Activated CD4-positive, alpha-beta T cell treated with anti-CD3 and anti-CD28 coated beads, Interleukin-2, Interleukin-4, amounts not matched to agents 100 ng/mL and 50 ng/mL, durations not matched to agents 16 hours and 8 hours (primary cell): ENCODE data around the gene SEMA4G.

Experiments used
- DNase-seq: peaks from one replicate; pipeline ENCODE4 v3.0.0-alpha.2; 2020; ENCODE audit warnings: low spot score

Gene SEMA4G

DNA sequence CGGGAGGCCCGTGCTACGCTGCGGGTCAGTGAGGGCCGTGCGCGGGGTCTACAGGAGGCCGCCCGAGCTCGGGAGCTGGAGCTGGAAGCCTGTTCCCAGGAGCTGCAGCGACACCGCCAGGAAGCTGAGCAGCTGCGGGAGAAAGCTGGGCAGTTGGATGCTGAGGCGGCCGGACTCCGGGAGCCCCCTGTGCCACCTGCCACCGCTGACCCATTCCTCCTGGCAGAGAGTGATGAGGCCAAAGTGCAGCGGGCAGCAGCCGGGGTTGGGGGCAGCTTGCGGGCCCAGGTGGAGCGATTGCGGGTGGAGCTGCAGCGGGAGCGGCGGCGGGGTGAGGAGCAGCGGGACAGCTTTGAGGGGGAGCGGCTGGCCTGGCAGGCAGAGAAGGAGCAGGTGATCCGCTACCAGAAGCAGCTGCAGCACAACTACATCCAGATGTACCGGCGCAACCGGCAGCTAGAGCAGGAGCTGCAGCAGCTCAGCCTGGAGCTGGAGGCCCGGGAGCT lies 37.3 kb downstream of the SEMA4G start:
- DNase-seq, result no peak

DNA sequence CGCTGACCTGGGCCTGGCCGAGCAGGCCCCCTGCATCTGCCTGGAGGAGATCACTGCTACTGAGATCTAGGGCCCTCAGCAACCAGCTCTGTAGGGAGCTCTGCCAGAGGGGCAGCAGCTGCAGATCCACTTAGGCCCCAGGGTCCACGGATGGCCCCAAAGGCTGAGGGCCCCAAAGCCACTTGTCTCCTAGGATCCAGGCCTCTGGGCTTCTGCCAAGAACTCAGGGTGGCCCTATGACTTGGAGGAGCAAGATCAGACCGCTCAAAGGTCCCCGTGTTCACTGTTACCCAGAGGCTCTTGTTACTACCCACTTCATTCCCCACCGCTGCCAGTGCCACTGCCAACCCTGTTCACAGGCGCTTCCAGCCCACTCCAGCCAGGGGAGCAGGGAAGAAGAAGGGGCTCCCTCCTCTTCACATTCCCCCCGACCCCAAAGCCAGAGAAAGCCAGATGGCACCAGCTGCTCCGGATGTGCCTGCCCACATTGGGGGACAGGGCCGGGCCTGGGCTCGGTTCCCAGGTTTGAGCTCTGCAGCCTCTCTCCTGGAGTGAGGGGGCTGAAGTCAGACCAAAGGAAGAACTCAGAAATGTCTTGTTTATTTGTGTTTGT lies 37.9 kb downstream of the SEMA4G start:
- no peak for DNase-seq

DNA sequence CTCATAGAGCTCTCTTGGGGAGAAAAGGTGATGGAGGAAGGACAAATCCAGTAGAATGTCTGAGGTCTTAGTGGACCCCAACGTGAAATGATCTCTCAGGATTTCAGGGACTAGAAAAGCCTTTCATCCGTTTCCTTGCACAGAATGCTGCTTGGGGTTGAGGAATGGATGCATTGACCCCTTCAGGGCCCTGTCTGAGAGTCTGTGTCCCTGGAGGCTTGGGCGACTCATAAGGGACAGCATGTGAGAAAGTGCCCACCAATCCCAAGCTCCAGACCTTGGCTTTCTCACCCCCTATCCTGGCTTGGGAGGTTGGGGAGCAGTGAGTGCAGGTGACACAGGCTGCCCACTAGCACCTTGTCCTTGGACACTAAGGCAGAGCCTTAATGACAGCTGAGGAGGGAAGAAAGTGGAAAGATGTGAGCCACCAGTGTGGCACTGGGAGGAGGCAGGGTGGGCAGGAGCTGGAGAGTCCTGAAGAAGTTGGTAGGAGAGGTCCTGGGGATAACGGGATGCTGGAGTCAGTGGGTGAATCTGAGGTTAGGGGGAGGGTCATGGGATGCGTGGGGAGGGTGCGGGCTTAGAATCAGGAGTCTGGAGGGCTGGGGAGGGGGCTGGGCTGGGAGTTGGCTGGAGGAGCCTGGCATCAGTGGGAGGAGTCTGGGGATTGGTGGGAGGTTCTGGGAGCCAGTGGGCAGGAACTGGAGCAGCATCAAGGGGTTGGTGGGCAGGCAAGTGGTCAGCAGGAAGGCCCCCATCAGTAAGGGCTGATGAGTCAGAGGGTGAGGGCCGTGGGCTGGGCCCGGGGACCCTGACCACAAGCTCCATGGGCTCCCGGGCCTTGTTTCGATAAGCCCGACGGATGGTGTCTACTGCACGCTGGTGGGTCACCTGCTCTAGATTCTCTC lies 38.9 kb downstream of the SEMA4G start:
- no peak for DNase-seq

DNA sequence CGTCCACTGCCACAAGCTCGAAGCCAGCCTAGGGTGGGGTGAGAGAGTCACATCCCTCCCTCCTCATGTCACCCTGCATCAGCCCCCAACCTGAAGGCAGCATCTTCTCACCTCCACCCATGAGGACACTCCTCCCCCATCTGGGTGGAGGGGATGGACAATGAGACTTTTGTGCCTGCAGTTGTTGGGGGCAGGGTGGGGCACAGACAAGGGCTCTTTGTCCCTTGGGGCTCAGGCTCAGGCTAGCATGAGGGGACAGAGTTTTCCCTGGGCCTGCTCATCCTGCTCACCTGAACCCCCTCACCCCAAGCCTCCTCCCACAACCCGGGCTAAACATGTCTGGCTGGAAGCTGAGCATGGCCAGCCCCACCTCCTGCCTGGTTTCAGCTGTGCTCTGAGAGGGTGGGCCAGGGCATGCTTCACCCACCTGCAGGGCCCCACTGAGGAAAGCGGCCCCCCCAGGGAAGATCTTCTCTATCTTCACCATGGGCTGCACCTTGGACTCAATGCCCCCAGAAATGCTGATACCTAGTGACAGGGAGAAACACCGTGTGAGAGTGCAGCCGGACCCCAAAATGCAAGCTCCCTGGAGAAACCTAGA lies 39.6 kb downstream of the SEMA4G start:
- no peak for DNase-seq

DNA sequence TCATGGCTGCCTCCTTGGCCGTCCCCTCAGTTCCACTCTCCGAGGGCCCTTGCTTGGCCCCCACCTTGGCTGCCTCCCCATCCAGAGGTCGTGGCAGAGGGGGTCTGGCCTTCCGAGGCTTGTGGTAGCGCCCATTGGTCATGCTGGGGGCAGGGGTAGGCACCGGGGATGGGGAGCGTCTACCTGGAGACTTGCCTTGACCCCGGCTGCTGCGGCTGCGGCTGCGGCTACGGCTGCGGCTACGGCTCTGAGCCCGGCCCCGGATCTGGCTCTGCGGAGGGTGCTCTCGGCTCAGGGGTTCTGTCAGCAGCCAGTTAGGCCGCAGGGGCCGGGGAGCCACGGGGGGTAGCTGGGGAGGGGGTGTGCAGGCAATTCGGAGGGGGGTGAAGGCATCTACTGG lies 41.0 kb downstream of the SEMA4G start:
- DNase-seq, result no peak

DNA sequence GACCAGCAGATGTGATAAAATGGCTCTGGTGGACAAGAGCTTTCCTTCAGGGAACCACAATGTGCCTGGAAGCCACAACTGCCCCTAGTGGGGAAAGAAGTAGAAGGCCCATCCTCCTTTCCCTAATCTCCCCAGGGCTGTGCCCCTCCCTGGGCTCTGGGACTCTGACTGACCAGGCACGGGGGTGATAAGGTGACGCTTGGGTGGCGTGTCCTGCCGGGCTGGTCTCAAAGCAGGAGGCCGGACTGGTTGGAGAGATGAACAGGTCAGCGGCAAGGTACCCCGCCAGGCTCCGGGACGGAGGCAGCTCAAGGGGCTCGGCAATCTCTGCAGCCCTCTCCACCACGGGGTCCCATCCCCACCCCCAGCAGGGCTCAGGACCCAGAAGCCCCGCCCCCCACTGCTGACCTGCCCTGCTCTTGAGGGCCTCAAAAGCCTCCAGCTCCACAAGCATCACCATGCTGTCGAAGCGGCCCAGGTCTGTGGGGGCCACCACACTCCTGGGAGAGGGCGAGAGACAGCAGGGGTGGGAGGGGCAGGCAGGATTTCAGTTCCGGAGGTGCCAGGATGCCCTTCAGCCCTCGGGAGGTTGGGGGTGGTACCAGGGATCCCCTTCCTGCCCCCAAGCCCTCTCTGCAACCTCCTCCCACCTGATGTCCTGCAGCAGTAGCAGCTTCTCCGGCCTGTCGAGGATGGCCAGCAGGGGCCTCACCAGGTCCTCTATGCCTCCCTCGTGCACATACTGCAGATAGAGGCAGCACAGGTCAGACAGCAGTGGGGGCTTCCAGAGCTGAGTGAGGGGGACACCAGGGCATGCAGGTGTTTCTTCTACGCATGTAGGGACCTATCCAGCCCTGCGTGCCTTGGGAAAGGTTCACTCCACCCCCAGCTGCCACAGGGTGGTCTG lies 42.5 kb downstream of the SEMA4G start:
- DNase-seq, result no peak

DNA sequence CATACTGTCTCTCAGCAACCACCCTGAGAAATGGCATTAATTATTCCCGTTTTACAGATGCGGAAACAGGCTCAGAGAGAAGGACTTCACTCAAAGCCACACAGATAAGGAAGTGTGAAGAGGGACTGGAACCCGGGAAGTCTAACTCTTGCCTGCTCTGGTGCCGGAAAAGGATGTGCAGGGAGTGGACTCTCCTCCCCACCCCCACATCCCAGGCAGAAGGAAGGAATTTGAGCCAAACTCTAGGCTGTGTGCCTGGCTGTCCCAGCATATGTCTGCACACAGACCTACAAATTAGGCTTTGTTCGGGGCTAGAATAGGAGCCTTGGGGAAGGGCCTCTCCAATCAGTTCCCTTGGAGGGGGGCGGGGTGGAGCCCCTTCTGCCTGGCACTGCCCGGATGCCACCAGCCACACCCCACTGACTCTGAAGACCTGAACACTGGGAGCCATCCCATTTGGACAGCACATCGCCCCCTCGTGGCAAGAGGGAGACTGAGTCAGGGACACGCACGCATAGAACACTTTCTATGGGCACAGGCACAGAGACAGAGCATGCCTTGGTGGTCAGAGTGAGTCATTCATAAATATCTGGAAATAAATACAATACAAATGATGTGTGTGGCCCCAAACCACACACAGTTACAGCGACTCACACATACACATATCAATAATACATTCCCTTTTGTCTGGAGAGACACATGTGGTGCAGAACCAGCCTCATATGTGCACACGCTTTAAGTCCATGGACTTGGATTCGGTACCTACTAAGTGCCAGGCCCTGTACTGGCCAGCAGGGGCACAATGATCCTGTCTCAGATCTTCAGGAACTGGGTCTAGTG lies 43.4 kb downstream of the SEMA4G start:
- DNase-seq, result peak; percentile 87

DNA sequence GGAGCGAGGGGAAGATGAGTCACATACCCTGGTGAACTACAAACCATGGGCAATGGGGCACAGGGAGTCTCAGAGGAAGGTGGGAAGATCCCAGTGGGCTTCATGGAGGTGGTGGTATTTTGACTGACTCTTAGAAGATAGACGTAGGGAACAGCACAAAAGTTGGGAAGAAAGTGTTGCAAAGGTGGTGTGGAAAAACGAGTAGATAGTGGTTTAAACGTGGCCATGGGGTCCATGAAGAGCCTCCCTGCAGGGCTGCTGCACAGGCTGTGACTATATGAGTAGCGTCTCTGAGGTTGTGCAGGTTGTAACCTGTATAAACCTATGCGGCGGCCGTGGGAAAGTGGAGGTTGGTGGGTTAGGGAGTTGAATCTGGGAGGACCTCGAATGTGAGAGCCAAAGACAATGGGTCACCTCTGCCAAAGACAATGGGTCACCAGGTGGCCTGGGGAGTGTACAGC lies 44.1 kb downstream of the SEMA4G start:
- no peak for DNase-seq

DNA sequence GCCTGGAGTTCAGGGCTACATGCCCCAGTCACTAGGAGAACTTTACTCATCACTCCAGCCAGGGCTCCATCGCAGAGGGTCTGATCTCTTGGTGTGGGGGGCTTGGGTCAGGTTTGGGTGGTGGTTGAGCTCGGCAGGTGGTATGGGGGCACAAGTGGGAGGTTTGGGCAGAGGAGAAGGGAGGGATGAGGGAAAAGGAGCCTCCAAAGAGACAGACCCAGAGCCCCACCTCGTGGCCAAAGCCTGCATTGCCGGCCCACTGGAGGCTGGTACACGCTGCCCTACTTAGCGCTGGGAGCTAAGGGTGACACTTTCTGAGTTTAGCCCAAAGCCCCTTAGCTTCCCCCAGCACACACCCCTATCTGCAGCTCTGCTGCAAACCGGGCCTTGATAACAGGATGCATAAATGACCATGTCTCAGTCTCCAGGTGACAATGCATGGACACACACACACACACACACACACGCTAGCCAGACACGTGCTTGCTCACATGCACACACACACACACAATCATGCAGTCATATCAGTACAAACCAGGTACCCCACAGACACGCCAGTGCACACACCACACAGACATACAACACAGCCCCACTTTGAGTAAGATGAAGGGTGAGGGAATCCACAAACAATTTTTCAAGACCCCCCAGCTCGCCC lies 45.1 kb downstream of the SEMA4G start:
- peak; percentile 71 for DNase-seq

DNA sequence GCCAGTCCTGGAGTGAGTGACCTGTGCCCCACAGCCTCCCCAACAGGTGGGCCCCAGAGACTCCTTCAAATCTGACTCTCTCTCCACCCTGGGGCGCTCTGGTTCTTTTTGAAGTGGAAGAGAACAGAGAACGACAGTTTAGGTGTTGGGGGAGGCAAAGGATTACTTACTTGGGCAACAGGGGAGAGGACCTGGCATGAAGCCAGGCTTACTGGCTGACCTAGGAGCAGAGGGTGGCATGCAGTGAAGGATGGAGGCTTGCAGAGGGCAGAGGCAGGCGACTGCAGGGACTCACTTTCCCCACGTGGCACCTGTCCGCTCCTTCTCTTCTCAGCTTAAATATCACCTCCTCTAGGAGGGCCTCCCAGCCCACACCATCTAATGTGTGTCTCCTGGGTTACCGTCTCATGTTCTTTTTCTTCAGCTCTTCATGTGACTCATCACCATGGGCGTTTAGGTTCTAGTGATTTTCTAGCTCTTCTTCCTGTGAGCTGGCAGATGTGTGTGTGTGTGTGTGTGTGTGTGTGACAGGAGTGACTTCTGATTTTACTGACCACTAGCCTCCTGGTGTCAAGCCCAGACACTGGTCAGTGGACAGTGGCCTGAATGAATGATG lies 45.8 kb downstream of the SEMA4G start:
- DNase-seq, result peak; percentile 37

DNA sequence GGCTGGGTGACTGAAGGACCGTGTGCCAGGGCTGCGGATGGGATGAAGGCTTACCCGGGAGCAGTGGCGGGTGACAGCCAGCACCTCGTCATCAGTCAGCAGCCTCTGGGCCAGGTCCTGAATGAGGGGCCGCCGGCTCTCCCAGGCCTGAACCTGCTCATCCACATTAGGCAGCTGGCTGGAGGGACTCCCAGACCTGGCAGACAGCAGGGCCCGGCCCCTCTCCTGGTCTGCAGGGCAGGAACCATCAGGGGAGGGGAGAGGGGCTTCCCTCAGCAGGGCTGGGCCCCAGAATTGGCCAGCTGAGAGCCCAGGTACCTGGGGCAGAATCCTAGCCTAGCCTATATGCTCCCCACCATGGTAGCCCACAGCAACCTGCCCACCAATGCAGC lies 46.3 kb downstream of the SEMA4G start:
- no peak for DNase-seq

DNA sequence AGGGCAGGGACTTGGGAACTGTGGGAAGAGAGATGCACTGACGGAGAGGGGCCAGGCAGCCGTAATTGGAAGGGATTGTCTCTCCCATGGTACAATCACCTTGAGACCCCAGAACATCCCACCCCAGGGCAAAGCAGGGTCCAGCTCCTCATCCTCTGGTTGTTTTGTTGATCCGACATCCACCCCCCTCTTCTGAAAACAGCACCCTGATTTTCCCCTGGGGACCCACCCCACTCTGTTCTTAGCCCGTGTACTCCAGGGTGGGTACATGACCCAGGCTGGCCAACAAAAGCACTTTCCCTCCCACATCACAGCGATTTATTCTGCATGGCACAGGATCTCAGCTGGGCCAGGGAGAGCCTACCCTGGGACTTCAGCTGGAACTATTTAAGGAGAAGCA lies 47.5 kb downstream of the SEMA4G start:
- DNase-seq, result no peak

DNA sequence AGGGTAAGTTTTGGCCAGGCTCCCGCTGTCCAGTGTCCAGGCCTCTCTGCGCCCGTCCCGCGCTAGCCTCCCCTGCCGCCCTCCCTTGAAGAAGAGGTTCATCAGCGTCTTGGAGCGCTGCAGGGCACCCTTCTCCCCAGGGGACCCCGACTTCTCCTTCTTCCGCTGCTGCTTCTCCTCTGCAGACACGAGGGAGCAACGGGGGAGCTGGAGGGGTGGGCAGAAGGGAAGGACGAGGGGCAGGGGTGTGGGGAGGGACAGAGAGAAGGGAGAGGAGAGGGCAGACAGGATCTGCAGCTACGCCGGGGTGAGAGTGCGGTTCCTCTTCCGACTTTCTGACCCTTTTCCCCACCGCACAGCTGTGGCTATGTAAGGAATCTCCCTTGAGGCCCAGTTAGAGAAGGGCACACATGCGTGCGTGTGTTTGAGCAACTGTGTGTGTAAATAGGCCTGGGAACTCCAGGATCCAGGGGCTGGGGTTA lies 48.9 kb downstream of the SEMA4G start:
- DNase-seq, result no peak

DNA sequence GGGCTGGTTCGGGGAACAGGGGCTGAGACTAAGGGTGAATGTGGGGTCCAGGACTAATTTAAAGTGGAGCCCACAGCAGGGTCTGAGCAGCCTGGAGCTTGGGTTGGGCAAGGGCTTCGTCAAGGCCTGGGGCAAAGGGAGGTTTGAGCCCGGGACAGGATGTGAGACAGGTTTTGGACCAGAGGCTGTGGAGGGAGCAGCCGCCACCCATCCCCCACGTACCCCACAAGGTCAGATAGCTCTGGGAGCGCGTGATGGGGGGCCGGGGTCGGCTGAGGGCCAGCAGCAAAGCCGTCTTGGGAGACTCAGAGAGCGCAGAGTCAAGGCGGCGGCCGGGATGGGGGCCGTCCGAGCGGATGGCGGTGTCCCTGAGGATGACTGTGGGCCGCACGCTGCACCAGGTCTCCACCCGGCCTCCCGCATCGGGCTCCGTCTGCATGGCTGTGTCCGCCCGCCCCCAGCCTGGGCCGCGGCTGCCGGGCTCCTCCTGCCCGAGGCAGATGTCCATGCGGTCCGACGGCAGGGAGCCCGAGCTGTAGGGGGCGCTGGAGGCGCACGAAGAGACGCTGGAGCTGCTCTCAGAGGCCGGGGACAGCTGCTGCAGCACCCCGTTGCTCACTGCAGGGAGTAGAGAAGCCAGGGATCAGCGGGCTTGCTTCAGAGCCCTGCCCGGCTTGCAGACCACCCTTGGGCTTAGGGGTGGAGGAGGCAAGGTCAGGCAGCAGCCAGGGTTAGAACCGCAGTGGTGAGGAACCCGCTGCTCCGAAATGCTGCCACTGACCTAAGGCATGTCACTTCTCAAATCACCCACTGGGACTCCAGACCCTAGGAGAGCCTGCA lies 49.5 kb downstream of the SEMA4G start:
- peak; percentile 82 for DNase-seq
